HG02973 (cell line): Measurements from ENCODE around the gene ALDH3A1.

Experiments used
- ATAC-seq: cut with Tn5 transposase; IDR thresholded peaks from one replicate; pipeline ENCODE4 v1.9.1; 2021; ENCODE audit warnings: moderate library complexity; ENCODE audit not compliant: unreplicated experiment

The ALDH3A1 gene

DNA sequence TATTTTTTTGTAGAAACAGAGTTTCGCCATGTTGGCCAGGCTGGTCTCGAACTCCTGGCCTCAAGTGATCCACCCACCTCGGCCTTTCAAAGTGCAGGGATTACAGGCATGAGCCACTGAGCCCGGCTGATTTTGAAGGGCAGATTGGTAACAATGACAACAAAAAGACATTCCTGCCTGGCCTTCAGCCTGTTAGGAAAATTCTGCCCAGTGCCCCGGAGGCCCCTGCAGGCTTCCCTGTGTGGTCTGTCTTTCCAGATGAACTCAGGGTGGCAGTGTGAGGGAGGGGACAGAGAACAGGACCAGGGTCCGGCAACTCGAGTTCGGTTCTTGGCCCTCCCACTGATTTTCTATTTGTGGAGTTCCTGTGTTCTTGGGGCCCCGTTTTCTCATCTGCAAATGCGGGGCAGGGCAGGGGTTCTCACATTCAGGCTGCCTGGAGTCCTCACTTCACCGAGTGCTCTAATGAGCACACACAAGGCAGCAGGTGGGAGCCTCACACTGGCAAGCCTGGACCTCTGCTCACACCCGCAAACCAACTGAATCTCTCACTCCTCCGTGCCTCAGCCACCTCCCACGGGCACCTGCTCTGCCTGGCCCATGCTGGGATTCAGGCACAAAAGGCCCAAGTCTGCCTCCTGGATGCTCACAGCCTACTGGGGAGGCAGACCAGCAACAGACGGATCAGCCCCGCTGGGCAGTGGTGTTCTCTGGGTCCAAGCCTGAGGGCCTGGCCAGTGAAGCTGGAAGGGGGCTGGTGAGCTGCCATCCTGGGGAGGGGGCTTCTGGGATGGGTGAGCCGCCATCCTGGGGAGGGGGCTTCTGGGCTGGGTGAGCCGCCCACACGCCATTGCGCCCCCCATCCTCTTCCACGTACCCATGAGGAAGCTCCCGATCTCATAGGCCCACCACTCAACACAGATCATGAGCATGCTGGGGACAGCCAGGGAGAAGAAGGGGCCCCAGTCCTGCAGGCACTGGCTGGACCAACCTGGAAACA, 42.0 kb downstream of the ALDH3A1 start:
- ATAC-seq = no peak

DNA sequence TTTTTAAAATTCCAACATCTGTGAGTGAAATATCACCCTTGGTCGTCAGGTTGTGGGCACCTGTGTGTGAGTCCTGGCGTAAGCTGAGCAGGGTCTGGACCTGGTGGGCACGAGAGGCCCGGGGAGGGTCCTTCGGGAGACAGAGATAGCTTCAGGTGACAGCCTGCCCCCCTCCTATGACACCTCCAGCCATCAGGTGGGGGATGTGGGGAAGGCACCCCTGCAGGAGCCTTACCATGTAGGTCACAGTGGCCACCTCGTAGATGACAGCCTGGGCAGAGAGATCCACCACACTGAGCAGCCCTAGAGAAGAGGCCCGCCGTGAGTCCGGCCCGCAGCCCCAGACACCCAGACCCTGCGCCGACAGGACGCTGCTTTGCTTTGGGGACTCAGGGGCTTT, 42.9 kb downstream of the ALDH3A1 start:
- ATAC-seq = no peak

DNA sequence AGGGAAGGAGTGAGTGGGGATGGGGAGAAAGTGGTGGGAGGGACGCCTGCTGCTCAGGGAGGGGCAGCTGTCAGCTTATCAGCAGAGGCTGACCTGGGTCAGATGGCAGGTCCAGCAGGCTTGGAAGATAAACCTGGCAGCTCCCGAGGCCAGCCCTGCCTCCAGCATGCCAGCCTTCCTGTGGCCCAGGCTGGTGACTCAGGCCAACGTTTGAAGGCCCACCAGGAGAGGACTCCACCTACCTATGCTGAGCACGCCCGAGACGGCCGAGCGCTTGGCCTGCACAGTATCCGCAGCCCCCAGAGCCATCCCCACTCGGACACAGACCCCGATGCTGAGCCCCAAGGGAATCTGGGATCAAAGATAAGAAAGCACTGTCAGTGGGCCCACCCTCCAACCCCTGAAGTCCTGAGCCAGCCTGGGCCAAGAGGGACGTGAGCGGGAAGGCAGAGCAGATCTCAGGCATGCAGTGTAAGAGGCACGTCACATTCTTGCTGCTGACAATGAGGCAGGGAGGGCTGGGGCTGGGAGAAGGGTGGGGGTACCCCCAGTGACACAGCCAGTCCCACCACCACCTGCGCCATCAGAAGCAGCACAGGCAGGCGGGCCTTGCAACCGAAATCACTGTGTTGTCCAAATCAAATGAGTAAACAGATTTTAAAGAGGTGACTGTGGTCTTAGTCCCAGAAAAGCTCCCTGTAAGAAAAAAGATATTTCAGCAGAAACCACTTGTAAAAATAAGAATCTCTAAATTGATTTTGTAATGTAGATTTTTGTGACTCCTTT, 44.1 kb downstream of the ALDH3A1 start:
- no peak for ATAC-seq

DNA sequence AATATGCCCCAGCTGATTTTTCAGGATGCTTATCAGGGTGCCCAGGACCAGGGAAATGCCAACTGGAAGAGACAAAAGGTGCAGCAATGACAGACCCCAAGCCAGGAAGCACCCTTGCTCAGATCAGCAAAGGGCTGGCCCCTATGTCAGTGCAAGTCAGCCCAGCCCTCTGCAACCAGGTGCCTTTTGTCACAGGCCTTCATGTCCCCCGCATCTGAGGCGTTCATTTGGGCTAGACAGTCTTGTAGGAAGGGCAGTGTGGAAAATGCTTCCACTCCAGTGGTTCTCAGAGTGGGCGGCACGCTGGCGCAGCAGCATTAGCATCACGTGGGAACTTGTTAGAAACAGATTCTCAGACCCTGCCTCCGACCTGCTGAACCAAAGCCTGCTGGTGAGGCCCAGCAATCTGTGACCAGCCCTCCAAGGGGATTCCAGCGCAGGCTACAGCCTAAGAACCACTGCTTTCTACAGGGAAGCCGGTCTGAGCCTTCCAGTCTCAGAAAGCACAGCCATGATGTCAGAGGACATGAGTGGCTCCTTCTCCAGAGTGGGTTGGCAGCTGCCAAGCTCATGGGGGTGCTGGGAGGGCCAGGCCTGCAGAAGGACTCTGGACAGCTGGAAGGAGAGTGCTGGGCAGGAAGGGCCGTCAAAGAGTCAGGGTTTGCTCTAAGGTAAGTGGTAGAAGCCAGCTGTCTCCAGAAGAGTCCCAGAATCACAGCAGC, 44.8 kb downstream of the ALDH3A1 start:
- ATAC-seq = no peak

DNA sequence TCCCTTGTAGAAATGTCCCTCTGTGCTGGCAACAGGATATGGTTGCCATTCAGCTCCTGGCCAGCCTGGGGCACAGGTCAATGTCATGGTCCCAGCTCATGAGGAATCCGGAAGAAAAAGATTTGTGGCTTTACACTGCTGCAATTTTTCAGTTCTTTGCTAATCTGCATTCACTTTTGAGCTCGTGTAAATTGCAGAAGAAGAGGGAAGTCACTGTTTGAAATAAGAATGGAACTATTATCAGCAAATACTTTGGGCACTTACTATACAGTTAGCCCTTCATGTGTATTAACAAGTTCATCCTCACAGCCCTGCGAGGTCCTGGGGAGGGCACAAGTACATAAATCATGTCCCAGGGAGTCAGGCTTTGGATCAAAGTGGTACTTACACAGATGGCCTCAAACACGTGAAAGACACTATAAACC, 45.9 kb downstream of the ALDH3A1 start:
- no peak for ATAC-seq
